SKM-1 (cell line): ENCODE results near the gene NSUN6.
A peak's percentile ranks its signal among the peaks of the same experiment; 100 is the strongest.
"Not testable (repeated sequence)": the region's sequence is repeated elsewhere in the genome, so short reads cannot be mapped to it uniquely, and the experiment has no call there.

ENCODE experiments used
- DNase-seq: peaks from one replicate; lab custom pipeline; 2025; ENCODE audit not compliant: unreplicated experiment; lab: John Stamatoyannopoulos, UW

Gene NSUN6

DNA sequence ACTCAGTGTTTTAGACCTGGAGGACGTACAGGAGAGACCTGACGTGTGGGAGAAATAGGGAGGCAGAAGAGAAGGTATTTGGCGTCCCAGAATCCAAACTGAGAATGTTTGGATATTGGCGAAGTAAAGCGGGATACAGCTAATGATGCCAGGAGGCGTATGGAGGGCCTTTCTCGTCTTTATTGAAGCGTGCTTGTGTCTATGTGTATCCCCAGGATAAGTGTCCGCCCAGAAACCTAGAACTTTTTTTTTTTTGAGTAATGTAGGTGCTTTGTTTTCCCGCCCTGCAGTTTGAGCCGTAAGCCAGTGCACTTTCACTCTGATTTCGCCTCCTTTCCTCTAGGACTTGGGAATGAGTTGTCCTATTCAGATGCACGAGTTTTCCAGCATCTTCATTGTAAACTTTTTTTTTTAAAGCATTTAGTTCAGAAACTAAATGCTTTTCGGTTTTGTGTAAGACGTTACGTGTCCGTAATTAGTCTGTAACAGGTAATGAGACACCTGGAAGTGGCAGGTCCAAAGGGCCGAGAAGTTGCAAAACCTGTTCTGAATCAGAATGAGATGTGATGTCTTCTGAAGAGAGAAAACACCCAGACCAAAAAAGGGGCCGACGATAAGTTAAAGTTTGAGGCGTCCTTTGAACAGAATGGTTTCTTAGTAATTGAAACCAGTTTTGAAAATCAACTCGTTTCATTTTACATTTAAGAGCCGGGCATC, 8.6 kb upstream of the NSUN6 start:
- no peak for DNase-seq

DNA sequence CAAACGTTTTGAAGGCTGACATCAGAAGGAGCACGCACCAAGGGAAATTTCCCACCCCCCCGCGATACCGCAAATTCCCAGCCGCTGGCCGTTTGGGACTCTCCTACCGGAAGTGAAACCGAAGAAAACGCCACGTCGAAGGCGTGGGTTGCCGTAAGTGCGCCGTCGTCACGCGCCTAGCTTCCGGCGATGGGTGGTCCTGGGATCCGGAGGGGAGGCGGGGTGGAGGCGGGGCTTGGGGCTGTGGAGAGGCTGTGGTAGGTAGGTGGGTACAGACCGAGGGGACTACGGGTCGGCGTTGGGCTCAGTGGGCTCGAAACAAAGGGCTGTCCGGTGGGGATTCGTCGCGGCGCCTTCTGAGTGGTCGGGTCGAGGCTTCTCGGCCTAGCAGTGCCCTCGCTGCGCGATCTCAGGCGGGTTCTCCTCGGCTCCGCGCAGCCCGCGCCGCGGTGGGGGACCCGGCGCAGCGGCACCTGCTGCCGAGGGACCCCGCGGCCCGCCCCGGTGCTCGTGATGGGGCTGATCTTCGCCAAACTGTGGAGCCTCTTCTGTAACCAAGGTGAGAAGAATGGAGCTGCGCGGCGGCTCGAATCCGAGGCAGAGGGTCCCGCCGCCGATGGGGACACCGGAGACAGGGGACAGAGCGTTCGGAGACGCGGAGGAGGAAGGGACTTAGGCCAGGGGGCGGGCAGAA, 7.9 kb upstream of the NSUN6 start, which contains the start of gene ARL5B:
TSS of gene ARL5B (plus strand) at position 307 of the 694 bp plus-strand sequence. CDS start at position 514, 207 bp downstream.
- peak; percentile 53 for DNase-seq

DNA sequence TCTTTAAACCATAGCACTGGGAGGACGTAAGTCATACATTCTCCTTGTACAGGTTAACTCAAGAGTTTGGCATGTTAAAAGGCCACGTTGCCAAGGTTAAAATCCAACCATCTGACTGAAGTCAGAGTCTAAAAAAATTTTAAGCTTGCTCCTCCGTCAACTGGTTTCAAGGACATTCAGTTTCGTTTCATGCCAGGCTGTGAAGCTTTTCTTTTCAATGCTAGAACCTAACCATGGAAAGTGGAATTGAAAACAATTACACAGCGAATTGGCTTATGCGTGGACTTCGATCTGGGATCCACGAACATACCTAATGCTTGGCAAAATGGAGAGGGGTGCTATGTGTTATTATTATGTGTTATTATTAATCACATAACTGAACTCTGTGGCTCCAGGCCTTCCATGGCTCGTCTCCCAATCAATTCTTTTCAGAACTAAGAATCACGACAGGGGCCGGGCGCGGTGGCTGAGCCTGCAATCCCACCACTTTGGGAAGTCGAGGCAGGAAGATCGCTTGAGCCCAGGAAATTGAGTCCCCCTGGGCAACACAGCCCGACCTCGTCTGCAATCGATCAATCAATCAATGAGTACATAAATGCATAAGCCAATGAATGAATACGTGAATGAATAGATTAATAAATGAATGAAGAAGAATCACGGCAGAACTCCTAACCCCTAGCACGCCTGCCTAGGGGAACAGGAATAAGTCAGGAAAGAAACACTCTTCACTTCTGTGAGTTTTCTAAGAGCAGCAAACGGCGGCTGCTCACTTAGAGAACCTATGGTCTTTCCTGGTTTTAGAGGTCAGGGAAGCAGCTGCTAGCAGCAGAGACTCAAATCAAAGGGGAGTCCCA, 7.1 kb upstream of the NSUN6 start:
- no peak for DNase-seq

DNA sequence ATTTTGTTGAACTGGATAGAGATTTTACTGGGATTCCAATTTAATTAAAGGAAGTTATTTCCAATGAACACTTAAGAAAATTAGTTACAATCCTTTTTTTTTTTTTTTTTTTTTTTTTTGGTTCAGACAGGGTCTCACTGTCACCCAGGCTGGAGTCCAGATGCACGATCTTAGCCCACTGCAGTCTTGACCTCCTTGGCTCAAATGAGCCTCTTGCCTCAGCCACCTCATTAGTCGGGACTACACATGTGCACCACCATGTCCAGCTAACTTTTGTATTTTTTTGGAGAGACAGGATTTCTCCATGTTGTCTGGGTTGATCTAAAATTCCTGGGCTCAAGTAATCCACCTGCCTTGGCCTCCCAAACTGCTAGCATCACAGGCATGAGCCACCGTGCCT, 5.3 kb upstream of the NSUN6 start:
- DNase-seq, result no peak

DNA sequence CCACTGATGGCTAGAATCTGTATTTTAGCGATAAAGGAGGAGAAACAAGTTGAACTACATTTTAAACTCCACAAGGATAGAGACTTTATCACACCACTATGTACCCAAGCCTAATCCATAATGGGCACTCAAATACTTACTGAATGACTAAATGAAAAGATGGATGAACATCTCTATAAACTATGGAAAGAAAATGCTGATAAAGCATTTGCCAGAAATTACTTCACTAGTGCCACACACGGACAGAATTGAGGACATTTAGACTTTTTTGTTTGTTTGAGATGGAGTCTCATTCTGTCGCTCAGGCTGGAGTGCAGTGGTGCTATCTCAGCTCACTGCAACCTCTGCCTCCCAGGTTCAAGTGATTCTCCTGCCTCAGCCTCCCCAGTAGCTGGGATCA, 1.7 kb upstream of the NSUN6 start:
- DNase-seq, result no peak

DNA sequence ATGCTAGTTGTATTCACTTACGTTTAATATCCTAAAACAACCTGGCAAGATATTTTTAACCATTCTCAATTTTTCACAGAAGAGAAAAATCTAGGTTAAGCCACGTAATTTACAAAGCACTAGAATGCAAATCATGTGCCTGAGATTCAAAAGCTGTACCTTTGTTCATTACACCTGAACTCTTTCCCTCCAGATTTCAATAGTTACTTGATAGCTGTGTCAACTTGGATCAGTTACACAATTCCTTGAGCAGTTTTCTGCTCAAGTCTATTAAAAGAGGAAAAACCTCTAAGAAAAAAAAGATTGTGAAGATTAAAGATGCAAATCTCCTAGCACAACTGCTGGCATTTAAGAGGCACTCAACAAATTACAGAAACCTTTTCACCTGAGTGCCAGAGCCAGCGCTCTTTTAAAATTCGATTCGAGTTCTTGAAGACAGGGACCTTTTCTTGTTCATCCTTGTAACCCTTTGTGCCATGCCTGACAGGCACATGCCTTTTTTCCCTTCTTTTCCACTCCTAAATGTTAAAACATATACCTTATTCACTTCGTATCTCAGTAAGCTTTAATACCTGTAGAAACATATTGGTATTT, 886 bp downstream of the NSUN6 start:
- no peak for DNase-seq

DNA sequence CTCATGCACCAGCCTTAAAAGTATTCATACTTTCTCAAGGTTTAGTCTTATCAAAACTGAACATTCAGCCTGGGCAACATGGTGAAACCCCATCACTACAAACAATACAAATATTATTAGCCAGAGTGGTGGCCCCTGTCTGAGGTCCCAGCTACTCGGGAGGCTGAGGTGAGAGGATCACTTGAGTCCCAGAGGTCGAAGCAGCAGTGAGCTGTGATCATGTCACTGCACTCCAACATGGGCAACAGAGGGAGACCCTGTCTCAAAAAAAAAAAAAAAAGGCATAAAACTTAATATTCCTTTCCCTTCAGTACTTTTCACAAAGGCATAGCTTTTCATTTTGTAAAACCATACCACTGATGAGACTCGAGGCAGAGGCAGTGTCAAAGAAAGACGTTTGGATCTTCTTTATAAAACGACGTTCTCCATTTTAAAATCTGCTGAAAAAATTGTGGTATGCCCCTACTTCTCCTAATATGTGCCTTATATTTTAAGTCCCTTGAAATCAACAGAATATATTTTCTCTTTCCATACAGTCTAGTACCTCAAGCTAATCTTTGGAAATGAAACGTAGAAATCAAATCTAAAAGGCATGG, 1.9 kb downstream of the NSUN6 start:
- no peak for DNase-seq

DNA sequence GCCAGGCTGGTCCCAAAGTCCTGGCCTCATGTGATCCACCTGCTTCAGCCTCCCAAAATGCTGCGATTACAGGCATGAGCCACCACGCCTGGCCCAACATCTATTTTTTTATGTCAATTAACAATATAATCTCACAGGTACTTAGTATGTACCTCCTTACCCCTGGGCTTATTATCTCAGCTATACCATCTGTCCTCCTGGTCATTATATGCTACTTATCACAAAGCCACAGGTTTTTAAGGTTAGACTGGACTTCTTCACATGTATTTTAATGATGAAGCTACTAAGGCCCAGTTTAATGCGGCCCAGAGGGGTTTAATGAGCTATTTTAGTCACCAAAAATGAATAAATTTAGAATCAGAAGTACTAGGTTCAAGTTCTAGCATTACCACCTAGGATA, 3.4 kb downstream of the NSUN6 start:
- no peak for DNase-seq

DNA sequence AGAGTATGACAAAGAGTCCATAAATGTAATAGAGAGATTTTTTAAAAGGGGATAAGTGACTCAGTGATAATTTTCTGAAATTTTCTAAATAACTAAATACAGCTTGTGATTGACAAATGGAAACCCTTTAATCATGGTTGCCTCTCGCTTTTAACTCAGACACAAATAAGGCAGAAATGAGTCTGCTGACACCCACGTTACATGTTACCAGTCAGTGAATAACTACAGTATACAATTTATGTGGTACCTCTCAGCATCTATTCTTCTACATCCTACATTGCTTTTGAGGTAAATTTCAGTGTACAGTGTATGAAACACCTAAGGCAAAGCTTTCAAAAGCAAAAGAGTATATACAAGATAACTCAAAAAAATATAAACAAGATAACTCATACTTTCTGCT, 4.2 kb downstream of the NSUN6 start:
- no peak for DNase-seq

DNA sequence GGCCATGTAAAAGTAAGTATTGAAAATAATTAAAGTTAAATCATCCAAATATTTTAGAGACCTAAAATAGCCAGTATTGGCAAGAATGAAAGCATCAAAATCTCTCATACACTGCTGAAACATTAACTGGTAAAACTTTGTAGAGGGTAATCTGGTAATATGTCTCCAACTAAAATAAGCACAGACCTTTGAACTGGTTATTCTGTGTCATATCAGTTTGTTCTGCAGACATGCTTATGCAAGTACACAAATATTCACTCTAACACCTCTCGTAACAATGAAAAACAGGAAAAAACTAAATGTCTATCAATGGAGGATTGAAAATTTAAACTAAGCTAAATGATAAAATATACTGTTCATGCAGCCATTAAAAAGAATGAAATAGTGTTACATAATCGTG, 11.7 kb downstream of the NSUN6 start:
- DNase-seq, result not testable (repeated sequence)

DNA sequence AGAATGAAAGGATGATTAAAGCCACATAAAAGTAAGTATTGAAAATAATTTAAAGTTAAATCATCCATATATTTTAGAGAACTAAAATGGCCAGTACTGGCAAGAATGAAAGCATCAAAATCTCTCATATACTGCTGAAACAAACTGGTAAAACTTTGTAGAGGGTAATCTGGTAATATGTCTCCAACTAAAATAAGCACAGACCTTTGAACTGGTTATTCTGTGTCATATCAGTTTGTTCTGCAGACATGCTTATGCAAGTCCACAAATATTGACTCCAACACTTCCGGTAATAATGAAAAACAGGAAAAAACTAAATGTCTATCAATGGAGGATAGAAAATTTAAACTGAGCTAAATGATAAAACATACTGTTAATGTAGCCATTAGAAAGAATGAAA, 14.0 kb downstream of the NSUN6 start:
- DNase-seq, result not testable (repeated sequence)

DNA sequence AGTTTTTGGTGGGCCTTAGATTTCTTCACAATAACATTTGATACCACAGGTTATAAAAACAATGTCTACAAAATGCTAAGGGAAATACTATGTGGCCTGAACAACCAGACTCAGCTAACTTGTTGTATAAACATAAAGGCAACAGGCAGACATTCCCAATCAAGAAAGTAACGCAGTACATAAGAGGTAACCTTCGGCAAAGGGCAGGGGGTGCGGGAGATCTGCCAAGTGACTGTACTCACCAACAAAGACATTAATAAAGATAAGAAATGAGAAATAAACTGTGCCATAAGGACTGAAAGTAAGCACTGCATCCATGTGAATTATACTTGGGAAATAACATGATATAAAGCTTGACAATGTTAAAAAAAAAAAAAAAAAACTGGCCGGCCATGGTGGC, 15.4 kb downstream of the NSUN6 start:
- no peak for DNase-seq

DNA sequence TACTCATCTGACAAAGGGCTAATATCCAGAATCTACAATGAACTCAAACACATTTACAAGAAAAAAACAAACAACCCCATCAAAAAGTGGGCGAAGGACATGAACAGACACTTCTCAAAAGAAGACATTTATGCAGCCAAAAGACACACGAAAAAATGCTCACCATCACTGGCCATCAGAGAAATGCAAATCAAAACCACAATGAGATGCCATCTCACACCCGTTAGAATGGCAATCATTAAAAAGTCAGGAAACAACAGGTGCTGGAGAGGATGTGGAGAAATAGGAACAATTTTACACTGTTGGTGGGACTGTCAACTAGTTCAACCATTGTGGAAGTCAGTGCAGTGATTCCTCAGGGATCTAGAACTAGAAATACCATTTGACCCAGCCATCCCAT, 18.9 kb downstream of the NSUN6 start:
- DNase-seq, result not testable (repeated sequence)

DNA sequence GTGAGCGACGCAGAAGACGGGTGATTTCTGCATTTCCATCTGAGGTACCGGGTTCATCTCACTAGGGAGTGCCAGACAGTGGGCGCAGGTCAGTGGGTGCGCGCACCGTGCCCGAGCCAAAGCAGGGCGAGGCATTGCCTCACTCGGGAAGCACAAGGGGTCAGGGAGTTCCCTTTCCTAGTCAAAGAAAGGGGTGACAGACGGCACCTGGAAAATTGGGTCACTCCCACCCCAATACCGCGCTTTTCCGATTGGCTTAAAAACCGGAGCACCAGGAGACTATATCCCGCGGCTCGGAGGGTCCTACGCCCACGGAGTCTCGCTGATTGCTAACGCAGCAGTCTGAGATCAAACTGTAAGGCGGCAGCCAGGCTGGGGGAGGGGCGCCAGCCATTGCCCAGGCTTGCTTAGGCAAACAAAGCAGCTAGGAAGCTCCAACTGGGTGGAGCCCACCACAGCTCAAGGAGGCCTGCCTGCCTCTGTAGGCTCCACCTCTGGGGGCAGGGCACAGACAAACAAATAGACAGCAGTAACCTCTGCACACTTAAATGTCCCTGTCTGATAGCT, 23.9 kb downstream of the NSUN6 start:
- DNase-seq, result not testable (repeated sequence)

DNA sequence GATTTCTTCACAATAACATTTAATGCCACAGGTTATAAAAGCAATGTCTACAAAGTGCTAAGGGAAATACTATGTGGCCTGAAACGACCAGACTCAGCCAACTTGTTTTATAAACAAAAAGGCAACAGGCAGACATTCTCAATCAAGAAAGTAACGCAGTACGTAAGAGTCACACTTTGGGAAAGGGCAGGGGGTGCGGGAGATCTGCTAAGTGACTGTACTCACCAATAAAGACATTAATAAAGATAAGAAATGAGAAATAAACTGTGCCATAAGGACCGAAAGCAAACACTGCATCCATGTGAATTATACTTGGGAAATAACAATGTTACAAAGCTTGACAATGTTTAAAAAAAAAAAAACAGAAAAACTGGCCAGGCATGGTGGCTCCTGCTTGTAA, 25.5 kb downstream of the NSUN6 start:
- no peak for DNase-seq

DNA sequence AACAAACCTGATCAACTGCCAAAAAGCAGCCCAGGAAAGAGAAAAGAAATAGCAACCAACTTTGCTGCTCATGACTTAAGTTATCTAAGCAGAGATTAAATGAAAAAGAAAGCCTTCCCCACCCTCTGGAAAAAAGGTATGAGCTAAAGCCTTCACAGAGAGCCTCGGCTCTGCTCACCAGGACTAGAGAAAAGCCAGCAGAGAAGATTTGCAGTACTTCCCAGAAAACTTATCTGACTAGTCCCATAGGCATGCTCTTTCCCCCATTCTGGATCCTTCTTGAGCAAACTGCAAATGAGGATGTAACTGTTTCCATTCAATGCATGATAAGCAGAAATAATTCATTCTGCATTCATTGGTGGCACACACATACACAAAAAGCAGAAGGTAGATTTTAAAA, 27.7 kb downstream of the NSUN6 start:
- not testable (repeated sequence) for DNase-seq

DNA sequence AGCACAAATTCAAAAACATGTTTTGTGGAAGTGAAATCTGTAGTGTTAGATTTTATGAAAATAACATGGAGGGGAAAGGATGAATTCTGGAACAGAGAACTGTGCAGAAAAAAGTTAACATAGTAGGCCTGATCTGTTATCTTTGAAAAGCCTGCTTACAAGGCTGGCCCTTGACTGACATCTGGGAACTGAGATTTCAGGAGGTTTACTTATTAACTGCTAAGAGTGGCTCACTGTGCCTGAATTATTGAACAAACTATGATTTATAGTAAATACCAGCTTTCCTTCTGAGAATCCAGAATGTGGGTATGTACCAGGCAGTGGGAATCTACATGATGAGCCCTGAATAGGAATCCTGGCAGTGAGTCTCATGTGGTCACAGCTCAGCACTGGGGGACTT, 30.5 kb downstream of the NSUN6 start:
- DNase-seq, result no peak

DNA sequence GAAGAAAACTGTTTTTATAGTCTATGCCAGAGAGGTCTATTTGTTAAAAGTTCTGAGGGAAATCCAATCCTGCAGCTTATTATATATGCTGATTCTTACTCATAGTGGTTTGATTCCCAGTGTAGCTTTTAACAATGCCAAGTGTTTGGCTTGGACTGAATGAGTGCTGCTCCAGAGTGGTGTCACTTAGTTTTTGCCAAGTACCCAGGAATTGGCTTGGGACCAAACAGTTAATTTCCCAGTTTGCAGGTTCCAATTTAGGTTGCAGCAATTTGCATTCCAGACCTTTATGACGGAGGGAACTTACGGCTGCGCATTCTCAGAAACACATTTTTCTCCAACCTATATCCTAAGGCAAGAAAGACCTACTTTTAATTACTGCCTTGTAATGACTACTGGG, 32.4 kb downstream of the NSUN6 start:
- no peak for DNase-seq

DNA sequence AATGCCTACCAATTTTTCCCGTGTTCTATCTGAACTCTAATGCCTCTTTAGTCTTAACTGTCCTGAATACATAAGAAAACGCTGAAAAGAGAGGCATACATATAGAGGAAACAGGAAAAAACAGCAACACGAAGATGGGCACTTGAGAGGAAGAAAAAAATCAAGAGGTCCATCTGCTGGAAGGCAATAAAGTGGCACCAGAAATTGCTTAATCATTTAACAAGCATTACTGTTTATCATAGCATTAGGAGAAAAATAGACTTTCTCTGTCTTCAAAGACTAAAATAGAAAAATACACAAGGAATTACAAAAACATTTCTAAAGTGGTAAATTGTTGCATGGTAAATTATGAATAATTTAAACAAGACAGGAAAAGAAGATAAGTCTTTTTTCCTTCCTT, 35.0 kb downstream of the NSUN6 start:
- no peak for DNase-seq

DNA sequence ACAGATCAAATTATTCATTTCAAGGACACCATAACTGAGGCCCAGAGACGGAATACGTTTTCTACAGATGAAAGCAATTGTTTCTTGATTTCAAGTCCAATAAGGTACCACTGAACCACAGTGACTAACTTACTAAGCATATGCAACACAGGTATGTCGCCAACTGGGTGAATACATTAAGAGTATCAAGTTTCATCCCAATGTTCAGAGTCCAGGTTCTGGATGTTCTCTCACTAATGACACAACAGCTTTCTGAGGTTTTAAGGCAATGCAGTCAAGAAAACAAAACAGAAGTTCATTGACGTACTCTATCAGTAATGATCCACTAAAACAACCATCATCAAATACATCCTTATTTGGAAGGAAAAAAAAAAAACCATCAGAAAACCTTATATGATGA, 35.8 kb downstream of the NSUN6 start:
- DNase-seq, result no peak

DNA sequence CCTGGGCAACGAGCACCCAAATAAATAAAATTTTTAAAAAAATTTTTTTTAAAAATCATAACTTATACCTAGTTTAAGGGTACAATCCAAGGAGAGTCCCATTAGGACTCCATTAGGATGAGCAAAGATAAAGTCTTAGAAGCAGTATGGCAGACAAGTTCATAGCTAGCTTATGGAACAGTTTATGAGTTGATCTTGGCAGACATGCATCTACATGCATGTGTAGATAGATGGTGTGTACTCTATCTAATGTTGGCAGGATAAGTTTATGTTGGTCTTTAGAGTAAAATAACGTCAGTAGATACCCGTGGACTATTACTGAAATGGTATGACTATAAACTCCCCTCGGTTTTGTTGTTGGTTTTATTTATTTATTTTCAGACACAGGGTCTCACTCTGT, 40.2 kb downstream of the NSUN6 start:
- DNase-seq, result no peak
